PC-9 (cell line): Measurements from ENCODE around the gene PHC1. TPM values are rescaled to one million over a fixed set of nuclear protein-coding genes. Genes with fewer than 3 reads are reported as not detected.

Source experiments
- BruUV-seq: library from RNA; stranded (reverse); fragments of 400-500 nt; replicated peaks from 2 replicates; lab custom pipeline; 2021; lab: Mats Ljungman, UMichigan
- CTCF ChIA-PET: fragments of 300-600 bp; sonication (Branson Sonifier 250); formaldehyde crosslinking; loops from one replicate; lab custom pipeline; 2022; ENCODE audit warnings: antibody characterized with exemption; lab: Charles Lee
- POLR2A ChIA-PET: fragments of 300-600 bp; sonication (Branson Sonifier 250); formaldehyde crosslinking; loops from one replicate; lab custom pipeline; 2022; ENCODE audit warnings: antibody characterized with exemption; ENCODE audit not compliant: unreplicated experiment; lab: Charles Lee
- DNase-seq, 2 experiments: peaks; one replicate each; pipeline versions ENCODE4 v3.0.0 to v3.0.0-alpha.2; 2015 to 2022; ENCODE audit warnings: mixed read lengths in 1 of 2
- H2AFZ ChIP-seq: fragments of 200-600 bp; sonication (generic); 2 replicates; pipeline ENCODE4 v1.8.1; 2017; ENCODE audit warnings: antibody characterized with exemption
- H3F3A ChIP-seq: fragments of 200-600 bp; sonication (generic); 2 replicates; pipeline ENCODE4 v1.8.1; 2017; ENCODE audit warnings: antibody characterized with exemption, mild to moderate bottlenecking, low read depth; ENCODE audit not compliant: insufficient read depth
- H3K27ac ChIP-seq: fragments of 200-600 bp; sonication (generic); 2 replicates; pipeline ENCODE4 v1.6.1; 2016; ENCODE audit warnings: mixed run types
- H3K27me3 ChIP-seq: fragments of 200-600 bp; sonication (generic); 2 replicates; pipeline ENCODE4 v1.6.1; 2016; ENCODE audit warnings: low read depth, mixed run types; ENCODE audit not compliant: insufficient read depth
- H3K36me3 ChIP-seq: fragments of 200-600 bp; sonication (generic); 2 replicates; pipeline ENCODE4 v1.6.1; 2016; ENCODE audit warnings: low read depth, mixed run types
- H3K4me1 ChIP-seq: fragments of 200-600 bp; sonication (generic); replicated peaks from 2 replicates; pipeline ENCODE4 v1.6.1; 2016; ENCODE audit warnings: mixed run types; ENCODE audit not compliant: insufficient read depth
- H3K4me2 ChIP-seq: fragments of 200-600 bp; sonication (generic); 2 replicates; pipeline ENCODE4 v1.6.1; 2017; ENCODE audit warnings: mixed run types
- H3K4me3 ChIP-seq: fragments of 200-600 bp; sonication (generic); 2 replicates; pipeline ENCODE4 v1.6.1; 2016; ENCODE audit warnings: mixed run types
- H3K79me2 ChIP-seq: fragments of 200-600 bp; sonication (generic); 2 replicates; pipeline ENCODE4 v1.6.1; 2017; ENCODE audit warnings: low read depth, mixed run types
- H3K9me2 ChIP-seq: fragments of 200-600 bp; sonication (generic); 2 replicates; pipeline ENCODE4 v1.8.1; 2017; ENCODE audit warnings: mild to moderate bottlenecking; ENCODE audit not compliant: insufficient read depth
- H3K9me3 ChIP-seq: fragments of 200-600 bp; sonication (generic); 2 replicates; pipeline ENCODE4 v1.8.1; 2016; ENCODE audit warnings: low read depth; ENCODE audit not compliant: insufficient read depth
- H4K20me1 ChIP-seq: fragments of 200-600 bp; sonication (generic); 2 replicates; pipeline ENCODE4 v1.8.1; 2017; ENCODE audit not compliant: insufficient read depth
- CTCF ChIP-seq: fragments of 200-600 bp; sonication (generic); conservative IDR thresholded peaks from 2 replicates; pipeline ENCODE4 v1.6.1; 2017; ENCODE audit warnings: mixed run types, antibody characterized with exemption, mild to moderate bottlenecking, moderate library complexity
- EZH2 ChIP-seq: fragments of 200-600 bp; sonication (generic); IDR thresholded peaks from 2 replicates; pipeline ENCODE4 v1.8.0; 2017; ENCODE audit warnings: antibody characterized with exemption, low read depth
- intact Hi-C: fragments of 100-400 bp; cut with micrococcal nuclease; formaldehyde crosslinking; loops from one replicate; pipeline ENCODE4 v1.10.0; 2022; ENCODE audit not compliant: unreplicated experiment
- total RNA-seq: library from RNA; stranded (reverse); gene quantifications from 2 replicates; pipeline ENCODE4 v1.2.3, GENCODE V29; 2021

Gene PHC1
- total RNA-seq, 1 experiment from 2014 or later, result 50.9 TPM

- Histone ChIP-seq H2AFZ (no peak overlapping the region), H3K9me3 (no peaks in the 10 kb centered on the region), H3K4me3 (no peak overlapping the region), H3F3A (no peaks in the 10 kb centered on the region), H3K4me1 (no peaks in the 10 kb centered on the region), H4K20me1 (no peaks in the 10 kb centered on the region), H3K79me2 (no peaks in the 10 kb centered on the region), H3K4me2 (no peak overlapping the region), H3K36me3 (no peaks in the 10 kb centered on the region), H3K27me3 (no peaks in the 10 kb centered on the region), H3K27ac (no peak overlapping the region), H3K9me2 (no peaks in the 10 kb centered on the region)
- ChIA-PET POLR2A (no interaction called here), CTCF (no interaction called here)
- intact Hi-C loops, result no loop called here
- no peak for TF ChIP-seq EZH2
- TF ChIP-seq CTCF, result no peak
- DNase-seq, result no peak
- no TSS peak for BruUV-seq
These were observed 43.3 kb downstream of the PHC1 start for GRCh38 chr12:8957561-8957960.

- no peaks in the 10 kb centered on the region for H3K36me3 ChIP-seq
- H3K4me3 ChIP-seq, result no peak overlapping the region
- ChIA-PET POLR2A (no interaction called here), CTCF (no interaction called here)
- no peak for DNase-seq
- H3K27ac ChIP-seq, result no peak overlapping the region
- no peaks in the 10 kb centered on the region for H3K79me2 ChIP-seq
- H3K27me3 ChIP-seq, result no peaks in the 10 kb centered on the region
- H4K20me1 ChIP-seq, result no peaks in the 10 kb centered on the region
- H2AFZ ChIP-seq, result no peak overlapping the region
- TF ChIP-seq CTCF (no peak), EZH2 (no peak)
- H3K4me1 ChIP-seq, result no peaks in the 10 kb centered on the region
- H3K4me2 ChIP-seq, result no peak overlapping the region
- intact Hi-C loops, result no loop called here
- no peaks in the 10 kb centered on the region for H3F3A ChIP-seq
- BruUV-seq, result no TSS peak
- H3K9me2 ChIP-seq, result no peaks in the 10 kb centered on the region
- no peaks in the 10 kb centered on the region for H3K9me3 ChIP-seq
These were observed 43.8 kb downstream of the PHC1 start for GRCh38 chr12:8958066-8958465.

DNA sequence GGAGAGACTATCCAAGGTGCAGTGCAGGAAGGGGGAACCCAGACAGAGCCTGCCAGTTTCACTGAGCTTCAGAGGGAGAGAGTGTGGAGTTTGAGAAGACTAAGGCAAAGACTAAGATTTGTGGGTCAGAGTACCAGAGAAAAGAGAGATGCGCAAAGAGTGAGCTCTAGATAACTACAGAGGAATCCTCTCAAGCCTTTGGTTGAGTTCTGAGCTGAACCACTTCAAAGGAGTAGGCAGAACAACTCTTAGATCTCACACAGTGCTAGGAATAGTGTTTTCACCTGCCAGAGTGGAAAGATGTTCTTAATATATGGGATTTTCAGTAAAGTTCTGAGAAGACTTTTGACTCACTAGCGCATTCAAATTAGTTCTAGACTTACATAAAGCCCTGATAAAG is 45.9 kb downstream of the PHC1 start:
- Histone ChIP-seq H3K36me3 (no peaks in the 10 kb centered on the region), H3K9me3 (no peaks in the 10 kb centered on the region), H2AFZ (no peak overlapping the region), H3K4me1 (no peaks in the 10 kb centered on the region), H3K27me3 (no peaks in the 10 kb centered on the region), H3K27ac (no peak overlapping the region), H4K20me1 (no peaks in the 10 kb centered on the region), H3K4me3 (no peak overlapping the region), H3K79me2 (no peaks in the 10 kb centered on the region), H3F3A (no peaks in the 10 kb centered on the region), H3K9me2 (no peaks in the 10 kb centered on the region), H3K4me2 (no peak overlapping the region)
- DNase-seq, result no peak
- TF ChIP-seq CTCF, result no peak
- TF ChIP-seq EZH2, result no peak
- BruUV-seq, result no TSS peak
- ChIA-PET CTCF (no interaction called here), POLR2A (no interaction called here)
- intact Hi-C loops, result no loop called here
